ENCODE results near the gene SWT1. TPM values are rescaled to one million over a fixed set of nuclear protein-coding genes. Genes with fewer than 3 reads are reported as not detected.
A peak's percentile ranks its signal among the peaks of the same experiment; 100 is the strongest.
"Not testable (repeated sequence)": the region's sequence is repeated elsewhere in the genome, so short reads cannot be mapped to it uniquely, and the experiment has no call there.

The SWT1 gene
- polyA plus RNA-seq, 1 of the 3 experiments (the other 2 are of a cell fraction): 1.1 TPM

DNA sequence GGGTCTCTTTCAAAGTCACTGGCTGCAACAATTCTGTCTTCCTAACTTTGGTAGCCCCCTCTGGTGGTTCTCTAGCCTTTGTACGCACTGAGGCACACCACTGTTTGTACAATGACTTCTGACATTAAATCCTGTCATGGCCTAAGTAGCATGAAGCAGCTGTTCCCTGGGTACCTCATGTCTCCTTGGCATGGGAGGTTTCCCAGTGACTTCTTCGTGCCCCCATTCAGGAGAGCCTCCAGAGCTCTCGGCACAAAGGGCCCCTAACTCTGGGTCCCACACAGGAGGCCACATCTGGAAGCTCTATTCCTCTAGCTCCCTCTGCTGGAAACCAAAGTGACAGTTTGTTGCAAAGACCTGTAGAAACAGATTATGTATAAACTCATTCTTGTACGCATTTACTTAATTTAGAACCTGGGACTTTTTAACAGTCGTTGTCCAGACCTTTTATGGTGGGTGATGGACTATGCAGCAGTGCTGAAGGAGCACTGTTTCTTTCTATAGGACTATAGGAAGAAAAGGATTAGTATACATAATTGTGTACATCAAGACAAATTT lies 13.4 kb downstream of the SWT1 start:
- Histone ChIP-seq H3K4me3 (ENCODE audit: low read depth in 2 of 2, low read length in 1 of 2) (peak overlapping the region in 1 of 2 experiments; percentile 10; a peak in 1 of 4 replicates), H4K20me1 (ENCODE audit: insufficient read depth) (no peaks in the 10 kb centered on the region), H3K4me2 (no peak overlapping the region), H3K36me3 (replicated peaks in 1 of 2; ENCODE audit: control insufficient read depth in 1 of 2, insufficient read depth in 2 of 2, low read length in 1 of 2) (peaks cover 16 to 42% of the 10 kb centered on the region in 2 experiments), H3K9me2 (no peaks in the 10 kb centered on the region), H3K27me3 (ENCODE audit: insufficient read depth) (no peaks in the 10 kb centered on the region), H3K79me2 (ENCODE audit: insufficient read depth) (no peaks in the 10 kb centered on the region), H2AFZ (ENCODE audit: low read depth) (no peak overlapping the region), H3K9ac (no peak overlapping the region), H3F3A (replicated peaks; ENCODE audit: insufficient read depth) (no peaks in the 10 kb centered on the region), H3K27ac (ENCODE audit: low read depth in 2 of 2, low read length in 1 of 2) (no peak overlapping the region), H3K9me3 (no peaks in the 10 kb centered on the region), H3K4me1 (ENCODE audit: control insufficient read depth in 1 of 2, insufficient read depth in 2 of 2, low read depth in 1 of 2, low read length in 1 of 2) (peaks cover 0 to 2% of the 10 kb centered on the region in 2 experiments; a peak in 1 of 4 replicates)
- 0 out of 2 replicates have a peak, but pooled peaks have one; percentile 6 for TF ChIP-seq RFX5 (IDR thresholded peaks at IDR 0.05; ENCODE audit: low read length)
- TF ChIP-seq MXI1 (IDR thresholded peaks at IDR 0.05; ENCODE audit: low read depth, low read length): 0 out of 2 replicates have a peak, but pooled peaks have one; percentile 10
- TF ChIP-seq RAD21 (IDR thresholded peaks at IDR 0.05; ENCODE audit: low read length): peak; percentile 68
- TF ChIP-seq, protein P1, sequence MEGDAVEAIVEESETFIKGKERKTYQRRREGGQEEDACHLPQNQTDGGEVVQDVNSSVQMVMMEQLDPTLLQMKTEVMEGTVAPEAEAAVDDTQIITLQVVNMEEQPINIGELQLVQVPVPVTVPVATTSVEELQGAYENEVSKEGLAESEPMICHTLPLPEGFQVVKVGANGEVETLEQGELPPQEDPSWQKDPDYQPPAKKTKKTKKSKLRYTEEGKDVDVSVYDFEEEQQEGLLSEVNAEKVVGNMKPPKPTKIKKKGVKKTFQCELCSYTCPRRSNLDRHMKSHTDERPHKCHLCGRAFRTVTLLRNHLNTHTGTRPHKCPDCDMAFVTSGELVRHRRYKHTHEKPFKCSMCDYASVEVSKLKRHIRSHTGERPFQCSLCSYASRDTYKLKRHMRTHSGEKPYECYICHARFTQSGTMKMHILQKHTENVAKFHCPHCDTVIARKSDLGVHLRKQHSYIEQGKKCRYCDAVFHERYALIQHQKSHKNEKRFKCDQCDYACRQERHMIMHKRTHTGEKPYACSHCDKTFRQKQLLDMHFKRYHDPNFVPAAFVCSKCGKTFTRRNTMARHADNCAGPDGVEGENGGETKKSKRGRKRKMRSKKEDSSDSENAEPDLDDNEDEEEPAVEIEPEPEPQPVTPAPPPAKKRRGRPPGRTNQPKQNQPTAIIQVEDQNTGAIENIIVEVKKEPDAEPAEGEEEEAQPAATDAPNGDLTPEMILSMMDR (IDR thresholded peaks at IDR 0.05): peak; percentile 89
- TF ChIP-seq SMC3 (IDR thresholded peaks at IDR 0.05; ENCODE audit: low read depth, low read length): peak; percentile 57; the same call in 1 of the 2 replicates
- TF ChIP-seq NRF1 (IDR thresholded peaks at IDR 0.05; ENCODE audit: low read depth, low read length): no peak
- 36% methylated on average over 5 of the region's 5 CpGs for WGBS (ENCODE audit: low lambda C conversion rate)
- ChIA-PET CTCF (interaction anchor here (0.6 to 8.8 kb wide), 76 partner anchors 9 to 524 kb away, joined by 3 to 173 read pairs (median 4); partner anchors contain the start of genes IVNS1ABP, SWT1 and TRMT1L), POLR2A (no interaction called here)
- DNase-seq: peak; percentile 69

DNA sequence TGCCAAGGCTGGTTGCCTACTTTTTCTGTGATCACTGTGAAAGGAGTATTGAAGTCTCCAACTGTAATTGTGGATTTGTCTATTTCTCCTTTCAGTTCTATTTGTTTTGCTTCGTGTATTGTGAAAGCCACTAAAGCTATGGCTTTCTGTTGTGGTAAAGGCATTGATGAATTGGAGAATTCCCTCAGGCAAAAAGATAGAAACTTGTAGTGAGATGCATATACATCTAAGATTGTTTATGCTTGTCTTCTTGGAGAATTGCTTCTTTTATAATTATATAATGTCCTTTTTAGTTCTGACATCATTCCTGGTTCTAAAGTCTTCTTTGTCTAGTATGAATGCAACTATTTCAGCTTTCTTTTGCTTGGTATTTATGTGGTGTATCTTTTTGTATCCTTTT lies 36.8 kb downstream of the SWT1 start:
- no peak for TF ChIP-seq GABPA (IDR thresholded peaks at IDR 0.05; ENCODE audit: low read depth)
- TF ChIP-seq JUND (IDR thresholded peaks at IDR 0.05): no peak
- TF ChIP-seq YY1 (IDR thresholded peaks at IDR 0.05; ENCODE audit: low read depth): no peak
- no peak for TF ChIP-seq RAD21 (IDR thresholded peaks at IDR 0.05; ENCODE audit: low read length)
- no peak for TF ChIP-seq CHD2 (IDR thresholded peaks at IDR 0.05; ENCODE audit: low read length, partially characterized antibody)
- TF ChIP-seq, protein P2, sequence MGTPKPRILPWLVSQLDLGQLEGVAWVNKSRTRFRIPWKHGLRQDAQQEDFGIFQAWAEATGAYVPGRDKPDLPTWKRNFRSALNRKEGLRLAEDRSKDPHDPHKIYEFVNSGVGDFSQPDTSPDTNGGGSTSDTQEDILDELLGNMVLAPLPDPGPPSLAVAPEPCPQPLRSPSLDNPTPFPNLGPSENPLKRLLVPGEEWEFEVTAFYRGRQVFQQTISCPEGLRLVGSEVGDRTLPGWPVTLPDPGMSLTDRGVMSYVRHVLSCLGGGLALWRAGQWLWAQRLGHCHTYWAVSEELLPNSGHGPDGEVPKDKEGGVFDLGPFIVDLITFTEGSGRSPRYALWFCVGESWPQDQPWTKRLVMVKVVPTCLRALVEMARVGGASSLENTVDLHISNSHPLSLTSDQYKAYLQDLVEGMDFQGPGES (IDR thresholded peaks at IDR 0.05; ENCODE audit: low read depth, low read length): no peak
- no peak for TF ChIP-seq FOSL2 (IDR thresholded peaks at IDR 0.05; ENCODE audit: borderline replicate concordance, low read depth)
- TF ChIP-seq SMC3 (IDR thresholded peaks at IDR 0.05; ENCODE audit: low read depth, low read length): no peak
- TF ChIP-seq EZH2phosphoT487 (IDR thresholded peaks at IDR 0.05; ENCODE audit: borderline replicate concordance, low read depth): no peak
- Histone ChIP-seq H3K9me2 (no peaks in the 10 kb centered on the region), H3K36me3 (replicated peaks in 1 of 2; ENCODE audit: control insufficient read depth in 1 of 2, insufficient read depth in 2 of 2, low read length in 1 of 2) (peaks cover 0 to 3% of the 10 kb centered on the region in 2 experiments), H2AFZ (ENCODE audit: low read depth) (no peak overlapping the region), H3K4me3 (ENCODE audit: low read depth in 2 of 2, low read length in 1 of 2) (no peak overlapping the region), H3K4me1 (ENCODE audit: control insufficient read depth in 1 of 2, insufficient read depth in 2 of 2, low read depth in 1 of 2, low read length in 1 of 2) (no peaks in the 10 kb centered on the region), H3F3A (replicated peaks; ENCODE audit: insufficient read depth) (no peaks in the 10 kb centered on the region), H3K9me3 (no peaks in the 10 kb centered on the region), H3K27me3 (ENCODE audit: insufficient read depth) (no peaks in the 10 kb centered on the region), H3K27ac (ENCODE audit: low read depth in 2 of 2, low read length in 1 of 2) (no peak overlapping the region), H3K9ac (no peak overlapping the region), H3K79me2 (ENCODE audit: insufficient read depth) (no peaks in the 10 kb centered on the region), H3K4me2 (no peak overlapping the region), H4K20me1 (ENCODE audit: insufficient read depth) (no peaks in the 10 kb centered on the region)
- 79% methylated on average over 1 of the region's 1 CpG for WGBS (ENCODE audit: low lambda C conversion rate)
- POLR2A ChIA-PET: no interaction called here
- DNase-seq: no peak
- CTCF ChIA-PET: no interaction called here

DNA sequence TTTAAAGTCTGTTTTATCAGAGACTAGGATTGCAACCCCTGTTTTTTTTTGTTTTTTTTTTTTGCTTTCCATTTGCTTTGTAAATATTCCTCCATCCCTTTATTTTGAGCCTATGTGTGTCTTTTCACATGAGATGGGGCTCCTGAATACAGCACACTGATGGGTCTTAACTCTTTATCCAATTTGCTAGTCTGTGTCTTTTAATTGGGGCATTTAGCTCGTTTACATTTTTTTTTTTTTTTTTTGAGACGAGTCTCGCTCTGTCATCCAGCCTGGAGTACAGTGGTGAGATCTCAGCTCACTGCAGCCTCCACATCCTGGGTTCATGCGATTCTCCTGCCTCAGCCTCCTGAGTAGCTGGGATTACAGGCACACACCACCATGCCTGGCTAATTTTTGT lies 41.7 kb downstream of the SWT1 start:
- H2AFZ ChIP-seq (ENCODE audit: low read depth); H3K27ac ChIP-seq (ENCODE audit: low read depth in 2 of 2, low read length in 1 of 2); H3K4me2 ChIP-seq; H3K9me3 ChIP-seq; H3K36me3 ChIP-seq (replicated peaks in 1 of 2; ENCODE audit: control insufficient read depth in 1 of 2, insufficient read depth in 2 of 2, low read length in 1 of 2); H3K9ac ChIP-seq; H3K79me2 ChIP-seq (ENCODE audit: insufficient read depth); H4K20me1 ChIP-seq (ENCODE audit: insufficient read depth); H3F3A ChIP-seq (replicated peaks; ENCODE audit: insufficient read depth); POLR2A ChIA-PET; H3K27me3 ChIP-seq (ENCODE audit: insufficient read depth); H3K4me1 ChIP-seq (ENCODE audit: control insufficient read depth in 1 of 2, insufficient read depth in 2 of 2, low read depth in 1 of 2, low read length in 1 of 2); H3K4me3 ChIP-seq (ENCODE audit: low read depth in 2 of 2, low read length in 1 of 2); DNase-seq; CTCF ChIA-PET; H3K9me2 ChIP-seq: not testable (repeated sequence)
- 70% methylated on average over 4 of the region's 4 CpGs for WGBS (ENCODE audit: low lambda C conversion rate)
